H1 (cell line): ENCODE measurements around the gene NEBL. TPM values are rescaled to one million over a fixed set of nuclear protein-coding genes. Genes with fewer than 3 reads are reported as not detected.

Experiments used
- CBX8 ChIP-seq: fragments of 300-800, 300-1000 bp; sonication (generic); IDR thresholded peaks from 2 replicates; pipeline ENCODE4 v1.7.1; 2016; ENCODE audit warnings: low read depth, low read length, borderline replicate concordance
- CHD2 ChIP-seq: IDR thresholded peaks from 2 replicates; pipeline ENCODE4 v1.6.1; 2012; ENCODE audit warnings: low read length, improper control_type of control experiment
- CTCF ChIP-seq, 3 experiments: IDR thresholded peaks; 1 replicate in 2 of 3; 2 replicates in 1 of 3; pipeline versions ENCODE4 v1.5.1 to v1.6.1; 2011; ENCODE audit warnings: low read length in 3 of 3, mild to moderate bottlenecking in 3 of 3, inconsistent platforms in 2 of 3, low read depth in 1 of 3, moderate library complexity in 1 of 3; ENCODE audit not compliant: insufficient read depth in 1 of 3; ENCODE audit errors: control extremely low read depth in 1 of 3
- JUN ChIP-seq: IDR thresholded peaks from 2 replicates; pipeline ENCODE4 v1.6.1; 2011; ENCODE audit warnings: low read depth, mild to moderate bottlenecking, improper control_type of control experiment, low read length
- KDM5A ChIP-seq: fragments of 200-600 bp; IDR thresholded peaks from 2 replicates; pipeline ENCODE4 v1.7.1; 2012; ENCODE audit warnings: mild to moderate bottlenecking, low read length, inconsistent platforms, mixed read lengths
- SP4 ChIP-seq: IDR thresholded peaks from 2 replicates; pipeline ENCODE4 v1.6.1; 2012; ENCODE audit warnings: low read length, inconsistent platforms
- polyA plus RNA-seq, 7 experiments: library from polyadenylated mRNA; depleted of rRNA in 3 of 7; stranded (reverse) in 5 of 7; unstranded in 2 of 7; fragments of >200 nt in 5 of 7; fragments of 200-250 nt in 2 of 7; gene quantifications; 1 replicate in 5 of 7; 2 replicates in 1 of 7; 4 replicates in 1 of 7; pipeline versions ENCODE4 v1.2.1 to v1.2.3, GENCODE V29; 2011 to 2013; ENCODE audit warnings: missing spikeins in 2 of 7, mixed read lengths in 2 of 7
- total RNA-seq: library from RNA; stranded (reverse); fragmentation: NEBNext Ultra II Directional; extraction: Animal tissue kit (Norgen Biotek cat#: 25700); gene quantifications from 2 replicates; pipeline ENCODE4 v1.2.1, GENCODE V29; 2021

The NEBL gene
- total and polyA plus RNA-seq, 2 of the 8 experiments (the other 6 are each of a cell fraction or from before 2014, with no cell fraction given): 7.5 to 10.5 TPM

DNA sequence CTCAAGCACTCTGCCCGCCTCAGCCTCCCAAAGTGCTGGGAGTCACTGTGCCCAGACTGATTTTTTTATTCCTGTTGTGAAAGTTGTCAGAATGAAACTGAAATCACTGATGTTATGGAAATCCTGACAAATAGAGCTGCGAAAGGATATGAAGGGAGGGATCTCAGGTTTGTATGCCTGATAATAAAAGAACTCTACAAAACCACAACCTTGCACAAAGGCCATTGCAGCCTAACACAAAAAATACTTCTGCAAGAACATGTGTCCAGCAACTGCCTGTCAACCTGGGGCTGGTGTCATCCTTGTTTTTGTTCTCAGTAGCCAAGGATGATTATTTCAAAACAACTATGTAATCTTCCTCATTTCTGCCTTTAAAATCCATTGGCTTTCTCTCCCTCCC lies 126.1 kb downstream of the NEBL start (continued):
- TF ChIP-seq CTCF (IDR thresholded peaks at IDR 0.05; ENCODE audit: control extremely low read depth in 1 of 3, insufficient read depth in 1 of 3, low read depth in 1 of 3, low read length in 3 of 3) (no peak), CHD2 (no peak), JUN (no peak), KDM5A (no peak), CBX8 (no peak), SP4 (no peak)
- TF ChIP-seq, all 59 proteins: peak for 0
